ENCODE measurements around the gene HMX2.
A peak's percentile ranks its signal among the peaks of the same experiment; 100 is the strongest.
"Not testable (repeated sequence)": the region's sequence is repeated elsewhere in the genome, so short reads cannot be mapped to it uniquely, and the experiment has no call there.

The HMX2 gene

GRCh38 chr10:123151737-123152135 is 3.8 kb downstream of the HMX2 start:
- Mint-ChIP-seq H3K9me3 (no peaks in the 10 kb centered on the region), H3K27ac (no peak overlapping the region), H3K4me1 (ENCODE audit: low read depth) (peaks cover 43% of the 10 kb centered on the region), H3K27me3 (peaks cover 65% of the 10 kb centered on the region), H3K36me3 (ENCODE audit: low read depth) (peaks cover 28% of the 10 kb centered on the region), H3K4me3 (no peak overlapping the region)
- intact Hi-C loops (cut with micrococcal nuclease): loop anchor here (5.0 kb wide), 1 partner anchor 779 kb away; the partner anchor contains the start of gene PLEKHA1

GRCh38 chr10:123153486-123154091 is 5.7 kb downstream of the HMX2 start:
- H3K9me3 Mint-ChIP-seq: no peaks in the 10 kb centered on the region
- no peak overlapping the region for H3K27ac Mint-ChIP-seq
- H3K4me3 Mint-ChIP-seq: no peak overlapping the region
- intact Hi-C loops (cut with micrococcal nuclease): loop anchor here (2.0 to 5.0 kb wide), 2 partner anchors 145 to 781 kb away; partner anchors contain the start of genes ACADSB, IKZF5 and PLEKHA1
- peaks cover 47% of the 10 kb centered on the region for H3K36me3 Mint-ChIP-seq (ENCODE audit: low read depth)
- peaks cover 47% of the 10 kb centered on the region for H3K27me3 Mint-ChIP-seq
- H3K4me1 Mint-ChIP-seq (ENCODE audit: low read depth): peaks cover 52% of the 10 kb centered on the region

GRCh38 chr10:123154092-123154710 is 6.3 kb downstream of the HMX2 start, which contains the start of gene BUB3:
Gene BUB3 (plus strand): TSS chr10:123154402. CDS start chr10:123154918, 516 bp downstream.
- no peaks in the 10 kb centered on the region for H3K9me3 Mint-ChIP-seq
- peaks cover 41% of the 10 kb centered on the region for H3K27me3 Mint-ChIP-seq
- H3K4me1 Mint-ChIP-seq (ENCODE audit: low read depth): peaks cover 46% of the 10 kb centered on the region
- H3K27ac Mint-ChIP-seq: peak within 1 kb of the TSS; percentile 95
- peaks cover 47% of the 10 kb centered on the region for H3K36me3 Mint-ChIP-seq (ENCODE audit: low read depth)
- peak within 1 kb of the TSS; percentile 96 for H3K4me3 Mint-ChIP-seq
- intact Hi-C loops (cut with micrococcal nuclease): loop anchor here (2.0 to 5.0 kb wide), 2 partner anchors 145 to 782 kb away; partner anchors contain the start of genes ACADSB, IKZF5 and PLEKHA1

GRCh38 chr10:123154711-123155505 is 7.0 kb downstream of the HMX2 start:
- Mint-ChIP-seq H3K4me1 (ENCODE audit: low read depth) (peaks cover 44% of the 10 kb centered on the region), H3K27ac (peak overlapping the region; percentile 95), H3K27me3 (peaks cover 35% of the 10 kb centered on the region), H3K9me3 (no peaks in the 10 kb centered on the region), H3K4me3 (peak overlapping the region; percentile 96), H3K36me3 (ENCODE audit: low read depth) (peaks cover 48% of the 10 kb centered on the region)
- intact Hi-C loops (cut with micrococcal nuclease): loop anchor here (2.0 to 5.0 kb wide), 2 partner anchors 146 to 783 kb away; partner anchors contain the start of genes ACADSB, IKZF5 and PLEKHA1

- H3K4me3 Mint-ChIP-seq: no peak overlapping the region
- H3K36me3 Mint-ChIP-seq (ENCODE audit: low read depth): peaks cover 60% of the 10 kb centered on the region
- H3K27me3 Mint-ChIP-seq: peaks cover 24% of the 10 kb centered on the region
- H3K9me3 Mint-ChIP-seq: no peaks in the 10 kb centered on the region
- no peak overlapping the region for H3K27ac Mint-ChIP-seq
- H3K4me1 Mint-ChIP-seq (ENCODE audit: low read depth): peaks cover 39% of the 10 kb centered on the region
- intact Hi-C loops (cut with micrococcal nuclease): no loop called here
These were observed 8.1 kb downstream of the HMX2 start for GRCh38 chr10:123156078-123156477.

- Mint-ChIP-seq H3K36me3 (ENCODE audit: low read depth) (peaks cover 72% of the 10 kb centered on the region), H3K4me1 (ENCODE audit: low read depth) (peaks cover 39% of the 10 kb centered on the region), H3K27ac (no peak overlapping the region), H3K4me3 (no peak overlapping the region), H3K27me3 (peaks cover 14% of the 10 kb centered on the region), H3K9me3 (no peaks in the 10 kb centered on the region)
- intact Hi-C loops (cut with micrococcal nuclease): no loop called here
These were observed 9.3 kb downstream of the HMX2 start for GRCh38 chr10:123157210-123157609.

GRCh38 chr10:123158682-123159081 is 10.7 kb downstream of the HMX2 start:
- no peaks in the 10 kb centered on the region for H3K27me3 Mint-ChIP-seq
- intact Hi-C loops (cut with micrococcal nuclease): no loop called here
- H3K36me3 Mint-ChIP-seq (ENCODE audit: low read depth): peaks cover 86% of the 10 kb centered on the region
- H3K9me3 Mint-ChIP-seq: no peaks in the 10 kb centered on the region
- no peak overlapping the region for H3K27ac Mint-ChIP-seq
- H3K4me1 Mint-ChIP-seq (ENCODE audit: low read depth): peaks cover 35% of the 10 kb centered on the region
- H3K4me3 Mint-ChIP-seq: no peak overlapping the region

- H3K4me1 Mint-ChIP-seq (ENCODE audit: low read depth): peaks cover 26% of the 10 kb centered on the region
- no peaks in the 10 kb centered on the region for H3K9me3 Mint-ChIP-seq
- intact Hi-C loops (cut with micrococcal nuclease): no loop called here
- H3K27ac Mint-ChIP-seq: no peak overlapping the region
- peaks cover 85% of the 10 kb centered on the region for H3K36me3 Mint-ChIP-seq (ENCODE audit: low read depth)
- H3K27me3 Mint-ChIP-seq: no peaks in the 10 kb centered on the region
- no peak overlapping the region for H3K4me3 Mint-ChIP-seq
These were observed 12.5 kb downstream of the HMX2 start for GRCh38 chr10:123160311-123160980.

- Mint-ChIP-seq H3K4me3 (no peak overlapping the region), H3K9me3 (no peaks in the 10 kb centered on the region), H3K27ac (no peak overlapping the region), H3K4me1 (ENCODE audit: low read depth) (no peaks in the 10 kb centered on the region), H3K36me3 (ENCODE audit: low read depth) (peaks cover 88% of the 10 kb centered on the region), H3K27me3 (no peaks in the 10 kb centered on the region)
- intact Hi-C loops (cut with micrococcal nuclease): no loop called here
These were observed 16.4 kb downstream of the HMX2 start for GRCh38 chr10:123164319-123164718.

- intact Hi-C loops (cut with micrococcal nuclease): no loop called here
- Mint-ChIP-seq H3K27me3 (no peaks in the 10 kb centered on the region), H3K4me3 (no peak overlapping the region), H3K9me3 (no peaks in the 10 kb centered on the region), H3K4me1 (ENCODE audit: low read depth) (no peaks in the 10 kb centered on the region), H3K36me3 (ENCODE audit: low read depth) (peaks cover 90% of the 10 kb centered on the region), H3K27ac (no peak overlapping the region)
These were observed 17.6 kb downstream of the HMX2 start for GRCh38 chr10:123165445-123166072.

GRCh38 chr10:123166618-123167017 is 18.7 kb downstream of the HMX2 start:
- no peaks in the 10 kb centered on the region for H3K9me3 Mint-ChIP-seq
- H3K27me3 Mint-ChIP-seq: no peaks in the 10 kb centered on the region
- no peaks in the 10 kb centered on the region for H3K4me1 Mint-ChIP-seq (ENCODE audit: low read depth)
- H3K4me3 Mint-ChIP-seq: no peak overlapping the region
- intact Hi-C loops (cut with micrococcal nuclease): no loop called here
- H3K36me3 Mint-ChIP-seq (ENCODE audit: low read depth): peaks cover 88% of the 10 kb centered on the region
- no peak overlapping the region for H3K27ac Mint-ChIP-seq

GRCh38 chr10:123170961-123171360 is 23.0 kb downstream of the HMX2 start:
- Mint-ChIP-seq H3K4me3 (no peak overlapping the region), H3K36me3 (ENCODE audit: low read depth) (peaks cover 70% of the 10 kb centered on the region), H3K9me3 (no peaks in the 10 kb centered on the region), H3K4me1 (ENCODE audit: low read depth) (no peaks in the 10 kb centered on the region), H3K27me3 (no peaks in the 10 kb centered on the region), H3K27ac (no peak overlapping the region)
- intact Hi-C loops (cut with micrococcal nuclease): no loop called here

- peaks cover 70% of the 10 kb centered on the region for H3K36me3 Mint-ChIP-seq (ENCODE audit: low read depth)
- H3K27ac Mint-ChIP-seq; H3K4me3 Mint-ChIP-seq; H3K27me3 Mint-ChIP-seq; H3K4me1 Mint-ChIP-seq (ENCODE audit: low read depth); H3K9me3 Mint-ChIP-seq; intact Hi-C loops (cut with micrococcal nuclease): not testable (repeated sequence)
These were observed 23.7 kb downstream of the HMX2 start for GRCh38 chr10:123171616-123172015.

All from dendritic cell treated with granulocyte-macrophage colony-stimulating factor and Interleukin-4, amounts not matched to agents 40 ng/mL and 50 ng/mL, for 4 days (primary cell).